Activated naive CD8-positive, alpha-beta T cell treated with anti-CD3 and anti-CD28 coated beads, Interleukin-2, amount 50 U/mL, for 24 hours (primary cell): ENCODE measurements around the gene PIEZO1.
"Not testable (repeated sequence)": the region's sequence is repeated elsewhere in the genome, so short reads cannot be mapped to it uniquely, and the experiment has no call there.

Experiments
- ATAC-seq: fragments of 150-1000 bp; cut with Tn5 transposase; one replicate; pipeline ENCODE4 v1.10.0; 2021
- DNase-seq: peaks from one replicate; pipeline ENCODE4 v3.0.0; 2021
- H3K27ac Mint-ChIP-seq: one replicate; pipeline ENCODE4 v1.8.0; 2021; ENCODE audit warnings: mild to moderate bottlenecking, mixed read lengths
- H3K27me3 Mint-ChIP-seq: one replicate; pipeline ENCODE4 v1.8.0; 2021; ENCODE audit warnings: mixed read lengths
- H3K36me3 Mint-ChIP-seq: one replicate; pipeline ENCODE4 v1.8.0; 2021; ENCODE audit warnings: low read depth, mixed read lengths
- H3K4me1 Mint-ChIP-seq: one replicate; pipeline ENCODE4 v1.8.0; 2021; ENCODE audit warnings: mixed read lengths
- H3K4me3 Mint-ChIP-seq: one replicate; pipeline ENCODE4 v1.8.0; 2021; ENCODE audit warnings: mild to moderate bottlenecking, moderate library complexity, mixed read lengths
- H3K9me3 Mint-ChIP-seq: one replicate; pipeline ENCODE4 v1.8.0; 2021; ENCODE audit warnings: mixed read lengths

The PIEZO1 gene

DNA sequence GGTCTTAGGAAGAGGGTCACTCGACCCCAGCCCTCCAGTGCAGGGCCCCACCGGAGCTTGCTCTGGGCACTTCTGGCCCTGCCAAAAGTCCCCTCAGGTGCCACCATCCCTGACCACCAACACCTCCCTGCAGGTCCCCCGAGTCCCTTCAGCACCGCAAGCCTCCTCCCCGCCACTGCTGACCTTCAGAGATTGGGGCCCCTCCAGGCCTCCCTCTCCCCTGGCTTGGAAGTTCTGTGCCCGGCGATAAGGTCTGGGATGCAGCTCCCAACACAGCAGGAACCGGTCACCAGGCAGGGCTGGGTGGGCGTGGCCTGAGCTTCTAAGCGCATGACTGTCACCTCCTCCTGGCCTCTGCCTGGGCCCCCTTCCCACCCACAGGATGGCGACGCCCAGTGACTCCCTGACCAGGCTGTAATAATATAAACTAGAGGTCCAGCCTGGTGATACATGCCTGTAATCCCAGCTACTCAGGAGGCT lies 11.2 kb downstream of the PIEZO1 start:
- H3K27ac Mint-ChIP-seq = no peak overlapping the region
- DNase-seq = no peak

DNA sequence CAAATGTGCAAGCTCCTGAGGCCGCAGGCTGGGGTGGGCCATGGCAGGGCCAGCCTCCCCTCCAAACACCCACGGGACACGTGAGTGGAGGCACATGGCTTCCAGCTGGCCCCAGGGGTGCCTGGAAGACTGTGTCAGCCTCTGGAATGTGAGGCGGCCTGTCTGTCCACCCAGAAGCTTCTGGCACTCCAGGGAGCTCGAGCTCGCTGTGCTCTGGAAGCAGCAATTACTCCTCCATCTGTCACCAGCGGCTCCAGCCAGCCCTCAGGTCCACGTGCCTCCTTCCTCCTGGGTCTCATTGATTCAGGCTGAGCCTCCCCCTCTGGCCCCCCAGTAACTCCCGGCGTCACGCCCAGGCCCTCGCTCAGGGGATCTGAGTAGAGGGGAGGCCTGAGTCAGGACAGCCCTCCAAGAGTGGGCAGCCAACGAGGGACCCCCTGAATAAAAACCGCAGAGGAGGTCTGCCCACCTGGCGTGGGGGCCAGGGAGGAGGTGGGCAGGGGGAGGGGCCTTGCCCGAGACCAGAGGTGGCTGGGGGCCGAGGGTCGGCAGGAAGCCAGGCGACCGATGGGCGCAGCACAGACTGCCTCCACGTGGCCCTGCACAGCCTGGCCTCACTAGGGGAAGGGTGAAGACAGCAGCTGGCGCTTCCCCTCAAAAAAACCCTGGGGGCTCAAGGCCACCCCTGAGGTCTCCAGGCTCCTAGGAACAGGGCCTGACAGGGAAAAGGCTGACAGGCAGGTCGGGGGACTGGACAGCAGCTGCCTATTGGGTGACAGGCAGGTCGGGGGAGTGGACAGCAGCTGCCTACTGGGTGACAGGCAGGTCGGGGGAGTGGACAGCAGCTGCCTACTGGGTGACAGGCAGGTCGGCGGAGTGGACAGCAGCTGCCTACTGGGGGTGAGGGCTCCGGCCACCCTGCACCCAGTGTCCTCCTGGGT lies 11.9 kb downstream of the PIEZO1 start:
- DNase-seq (no peak), ATAC-seq (no peak)
- Mint-ChIP-seq H3K4me3 (no peak overlapping the region), H3K36me3 (no peaks in the 10 kb centered on the region), H3K4me1 (peaks cover 14% of the 10 kb centered on the region), H3K9me3 (no peaks in the 10 kb centered on the region), H3K27ac (no peak overlapping the region), H3K27me3 (no peaks in the 10 kb centered on the region)

More for the DNA sequence above, 11.2 kb downstream of the PIEZO1 start:
- Mint-ChIP-seq H3K9me3 (no peaks in the 10 kb centered on the region), H3K36me3 (no peaks in the 10 kb centered on the region), H3K4me3 (no peak overlapping the region), H3K27me3 (no peaks in the 10 kb centered on the region), H3K4me1 (peaks cover 16% of the 10 kb centered on the region)
- no peak for ATAC-seq

GRCh38 chr16:88771781-88772180 lies 13.2 kb downstream of the PIEZO1 start:
- H3K4me3 Mint-ChIP-seq, H3K36me3 Mint-ChIP-seq, ATAC-seq: not testable (repeated sequence)

GRCh38 chr16:88771294-88771772 lies 13.7 kb downstream of the PIEZO1 start:
- no peaks in the 10 kb centered on the region for H3K9me3 Mint-ChIP-seq
- peaks cover 28% of the 10 kb centered on the region for H3K4me1 Mint-ChIP-seq
- H3K27ac Mint-ChIP-seq = no peak overlapping the region
- DNase-seq (no peak), ATAC-seq (no peak)
- no peaks in the 10 kb centered on the region for H3K27me3 Mint-ChIP-seq
- H3K36me3 Mint-ChIP-seq = no peaks in the 10 kb centered on the region
- H3K4me3 Mint-ChIP-seq = no peak overlapping the region

More at GRCh38 chr16:88771781-88772180, 13.2 kb downstream of the PIEZO1 start:
- H3K27ac Mint-ChIP-seq, DNase-seq, H3K27me3 Mint-ChIP-seq, H3K9me3 Mint-ChIP-seq: not testable (repeated sequence)
- peaks cover 23% of the 10 kb centered on the region for H3K4me1 Mint-ChIP-seq

GRCh38 chr16:88770461-88771293 lies 14.3 kb downstream of the PIEZO1 start:
- peaks cover 33% of the 10 kb centered on the region for H3K4me1 Mint-ChIP-seq
- DNase-seq = peak; percentile 43

GRCh38 chr16:88769617-88770460 lies 15.2 kb downstream of the PIEZO1 start:
- no peak overlapping the region for H3K4me3 Mint-ChIP-seq
- peaks cover 33% of the 10 kb centered on the region for H3K4me1 Mint-ChIP-seq
- no peaks in the 10 kb centered on the region for H3K36me3 Mint-ChIP-seq
- no peaks in the 10 kb centered on the region for H3K27me3 Mint-ChIP-seq
- no peak overlapping the region for H3K27ac Mint-ChIP-seq
- peak; percentile 38 for ATAC-seq
- H3K9me3 Mint-ChIP-seq = no peaks in the 10 kb centered on the region
- peak; percentile 42 for DNase-seq

More at GRCh38 chr16:88770461-88771293, 14.3 kb downstream of the PIEZO1 start:
- ATAC-seq = peak; percentile 60
- Mint-ChIP-seq H3K36me3 (no peaks in the 10 kb centered on the region), H3K4me3 (no peak overlapping the region), H3K27ac (no peak overlapping the region), H3K27me3 (no peaks in the 10 kb centered on the region), H3K9me3 (no peaks in the 10 kb centered on the region)

- Mint-ChIP-seq H3K36me3 (peaks cover 3% of the 10 kb centered on the region), H3K9me3 (no peaks in the 10 kb centered on the region), H3K27ac (no peak overlapping the region), H3K4me3 (no peak overlapping the region), H3K4me1 (peaks cover 36% of the 10 kb centered on the region), H3K27me3 (no peaks in the 10 kb centered on the region)
- DNase-seq (no peak), ATAC-seq (no peak)
Measured at GRCh38 chr16:88768071-88768783, 16.8 kb downstream of the PIEZO1 start.

GRCh38 chr16:88767546-88768070 lies 17.4 kb downstream of the PIEZO1 start:
- H3K36me3 Mint-ChIP-seq = peaks cover 3% of the 10 kb centered on the region
- H3K9me3 Mint-ChIP-seq = no peaks in the 10 kb centered on the region
- ATAC-seq (no peak), DNase-seq (no peak)
- H3K4me1 Mint-ChIP-seq = peaks cover 36% of the 10 kb centered on the region
- no peak overlapping the region for H3K27ac Mint-ChIP-seq
- no peak overlapping the region for H3K4me3 Mint-ChIP-seq
- no peaks in the 10 kb centered on the region for H3K27me3 Mint-ChIP-seq

DNA sequence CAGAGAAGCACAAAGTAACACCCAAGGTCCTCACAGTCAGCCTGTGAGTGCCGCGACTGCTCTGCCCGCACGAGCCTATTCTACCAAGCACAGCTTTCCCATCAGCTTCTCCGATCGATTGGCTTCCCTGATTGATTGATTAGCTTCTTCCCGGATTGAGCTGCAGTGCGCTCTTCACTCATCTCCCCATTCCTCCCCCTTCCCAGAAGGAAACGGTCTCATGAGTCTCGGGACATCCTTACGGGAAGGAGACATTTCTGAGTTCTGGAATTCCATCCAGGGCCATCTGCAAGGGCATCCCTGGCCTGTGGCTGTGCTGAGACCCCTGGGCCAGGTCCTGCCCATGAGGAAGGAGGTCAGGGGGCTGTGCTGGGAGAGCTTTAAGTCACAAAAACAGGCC lies 18.0 kb downstream of the PIEZO1 start:
- Mint-ChIP-seq H3K9me3 (no peaks in the 10 kb centered on the region), H3K27me3 (no peaks in the 10 kb centered on the region), H3K27ac (no peak overlapping the region), H3K4me1 (peaks cover 36% of the 10 kb centered on the region), H3K36me3 (peaks cover 3% of the 10 kb centered on the region), H3K4me3 (no peak overlapping the region)
- no peak for ATAC-seq
- DNase-seq = no peak

DNA sequence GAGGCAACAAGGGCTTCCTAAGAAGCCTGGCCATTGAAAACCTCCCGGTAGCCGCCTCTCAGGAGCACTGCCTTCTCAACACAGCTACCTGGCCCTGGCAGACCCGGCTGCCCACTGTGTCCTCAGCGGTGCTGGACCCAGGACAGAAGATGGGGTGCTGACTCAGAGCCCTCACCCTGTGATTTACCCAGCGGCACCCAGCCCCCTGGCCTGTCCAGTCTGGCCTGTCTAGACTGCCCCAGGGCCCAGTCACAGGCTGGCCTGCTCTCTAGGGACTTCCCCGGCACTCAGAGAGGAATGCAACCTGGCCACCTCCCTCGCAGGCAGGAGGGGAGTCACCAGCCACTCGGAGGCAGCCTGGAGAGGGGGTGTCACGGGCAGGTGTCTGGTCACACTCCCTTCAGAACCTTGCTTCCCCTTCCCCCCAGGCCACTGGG lies 20.1 kb downstream of the PIEZO1 start:
- H3K4me1 Mint-ChIP-seq = peaks cover 31% of the 10 kb centered on the region
- no peak for DNase-seq
- H3K36me3 Mint-ChIP-seq = peaks cover 3% of the 10 kb centered on the region
- no peaks in the 10 kb centered on the region for H3K27me3 Mint-ChIP-seq
- no peak for ATAC-seq
- no peak overlapping the region for H3K4me3 Mint-ChIP-seq
- no peaks in the 10 kb centered on the region for H3K9me3 Mint-ChIP-seq
- H3K27ac Mint-ChIP-seq = no peak overlapping the region

GRCh38 chr16:88764080-88764479 lies 20.9 kb downstream of the PIEZO1 start:
- Mint-ChIP-seq H3K36me3 (peaks cover 3% of the 10 kb centered on the region), H3K4me1 (peaks cover 28% of the 10 kb centered on the region), H3K4me3 (no peak overlapping the region), H3K9me3 (no peaks in the 10 kb centered on the region), H3K27me3 (no peaks in the 10 kb centered on the region), H3K27ac (no peak overlapping the region)
- no peak for DNase-seq
- no peak for ATAC-seq

DNA sequence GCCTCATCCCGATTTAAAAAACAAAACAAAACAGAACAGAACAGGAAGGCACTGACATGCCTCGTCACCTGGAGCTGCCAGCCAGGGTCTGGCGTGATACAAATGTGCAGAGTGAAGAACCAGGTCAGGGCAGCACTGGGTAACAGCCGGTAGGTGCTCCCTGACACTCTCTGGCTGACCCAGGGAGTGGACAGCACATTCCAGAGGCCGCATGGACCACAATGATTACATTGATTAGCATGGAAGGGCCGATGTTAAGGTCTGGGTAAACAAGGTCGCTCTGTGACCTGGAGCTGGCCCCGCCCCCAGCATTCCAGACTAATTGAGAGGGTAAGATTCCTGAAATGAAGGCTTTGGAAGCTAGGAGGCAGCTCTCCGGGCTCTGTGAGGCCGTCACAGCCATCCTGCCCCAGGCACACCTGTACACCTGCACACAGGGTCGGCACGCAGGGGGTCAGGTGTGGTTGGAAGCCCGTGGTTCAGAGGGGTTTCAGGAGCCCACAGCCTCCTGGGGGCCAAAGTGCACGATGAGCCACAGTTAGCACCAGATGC lies 21.4 kb downstream of the PIEZO1 start:
- DNase-seq (no peak), ATAC-seq (no peak)
- no peak overlapping the region for H3K4me3 Mint-ChIP-seq
- peaks cover 3% of the 10 kb centered on the region for H3K36me3 Mint-ChIP-seq
- peaks cover 32% of the 10 kb centered on the region for H3K4me1 Mint-ChIP-seq
- no peak overlapping the region for H3K27ac Mint-ChIP-seq
- no peaks in the 10 kb centered on the region for H3K27me3 Mint-ChIP-seq
- H3K9me3 Mint-ChIP-seq = no peaks in the 10 kb centered on the region

DNA sequence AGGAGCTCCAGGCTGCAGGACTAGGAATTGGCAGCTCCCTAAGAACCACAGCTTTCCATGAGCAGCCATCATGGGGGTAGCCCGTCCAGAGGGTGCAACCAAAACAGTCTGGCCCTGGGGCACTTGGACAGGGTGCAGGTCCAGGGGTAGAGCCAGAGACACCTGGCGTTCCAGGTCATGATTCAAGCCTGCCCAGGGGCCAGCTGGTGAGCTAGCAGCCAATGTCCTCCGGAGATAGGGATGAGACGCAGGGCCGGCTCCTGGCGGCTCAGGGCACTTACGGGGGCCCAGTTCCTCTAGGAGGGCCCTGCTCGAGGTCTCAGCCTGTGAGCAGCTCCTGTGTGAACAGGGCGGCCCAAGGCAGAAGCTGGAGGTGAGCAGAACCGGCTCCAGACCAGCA lies 22.1 kb downstream of the PIEZO1 start:
- H3K9me3 Mint-ChIP-seq = no peaks in the 10 kb centered on the region
- peaks cover 33% of the 10 kb centered on the region for H3K4me1 Mint-ChIP-seq
- no peak for DNase-seq
- peaks cover 3% of the 10 kb centered on the region for H3K36me3 Mint-ChIP-seq
- no peak overlapping the region for H3K4me3 Mint-ChIP-seq
- no peak overlapping the region for H3K27ac Mint-ChIP-seq
- H3K27me3 Mint-ChIP-seq = no peaks in the 10 kb centered on the region
- ATAC-seq = no peak
